ENCODE measurements around the gene ATL3.
"Not testable (repeated sequence)": the region's sequence is repeated elsewhere in the genome, so short reads cannot be mapped to it uniquely, and the experiment has no call there.

The ATL3 gene

GRCh38 chr11:63578882-63579281 is 92.3 kb downstream of the ATL3 start:
- not testable (repeated sequence) for DNase-seq

- DNase-seq, result no peak
Observed at GRCh38 chr11:63574856-63575602, 96.1 kb downstream of the ATL3 start.

Data from NCI-H1092 (cell line).